HG02981 (cell line): ENCODE results near the gene ATG16L2.
"Not testable (repeated sequence)": the region's sequence is repeated elsewhere in the genome, so short reads cannot be mapped to it uniquely, and the experiment has no call there.

ENCODE experiments used
- ATAC-seq: cut with Tn5 transposase; IDR thresholded peaks from one replicate; pipeline ENCODE4 v1.9.1; 2021; ENCODE audit warnings: mild to moderate bottlenecking, moderate library complexity; ENCODE audit not compliant: unreplicated experiment

Gene ATG16L2

DNA sequence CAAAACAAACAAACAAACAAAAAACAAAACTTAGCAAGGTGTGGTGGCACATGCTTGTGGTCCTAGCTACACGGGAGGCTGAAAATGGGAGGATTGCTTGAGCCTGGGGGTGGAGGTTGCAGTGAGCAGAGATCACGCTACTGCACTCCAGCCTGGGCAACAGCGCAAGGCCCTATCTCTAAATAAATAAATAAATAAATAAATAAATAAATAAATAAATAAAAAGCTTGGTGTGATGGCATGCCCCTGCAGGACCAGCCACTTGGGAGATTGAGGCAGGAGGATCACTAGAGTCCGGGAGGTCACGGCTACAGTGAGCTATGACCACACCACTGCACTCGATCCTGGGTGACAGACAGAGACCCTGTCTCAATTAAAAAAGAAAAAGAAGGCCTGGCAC lies 11.4 kb upstream of the ATG16L2 start:
- ATAC-seq: no peak

DNA sequence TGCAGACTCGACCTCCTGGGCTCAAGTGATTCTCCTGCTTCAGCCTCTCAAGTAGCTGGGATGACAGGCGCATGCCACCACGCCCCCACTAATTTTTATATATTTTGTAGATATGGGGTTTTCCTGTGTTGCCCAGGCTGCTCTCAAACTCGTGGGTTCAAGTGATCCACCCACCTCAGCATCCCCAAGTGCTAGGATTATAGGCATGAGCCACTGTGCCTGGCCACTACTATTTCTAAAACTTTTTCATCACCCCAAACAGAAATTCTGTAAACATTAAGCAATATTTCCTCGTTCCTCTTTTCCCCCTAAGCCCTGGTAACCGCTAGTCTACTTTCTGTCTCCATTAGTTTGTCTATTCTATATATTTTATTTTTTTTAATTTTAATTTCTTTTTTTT lies 9.0 kb upstream of the ATG16L2 start:
- no peak for ATAC-seq

DNA sequence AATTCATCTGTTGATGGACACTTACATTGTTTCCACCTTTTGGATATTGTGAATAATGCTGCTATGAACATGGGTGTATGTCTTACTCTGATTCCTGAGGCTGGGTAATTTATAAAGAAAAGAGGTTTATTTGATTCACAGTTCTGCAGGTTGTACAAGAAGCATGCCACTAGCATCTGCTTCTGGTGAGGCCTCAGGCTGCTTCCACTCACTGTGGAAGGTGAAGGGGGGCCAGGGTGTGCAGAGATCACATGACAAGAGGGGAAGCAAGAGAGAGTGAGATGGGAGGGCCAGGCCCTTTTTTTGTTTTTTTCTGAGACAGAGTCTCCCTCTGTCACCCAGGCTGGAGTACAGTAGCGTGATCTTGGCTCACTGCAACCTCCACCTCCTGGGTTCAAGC lies 7.8 kb upstream of the ATG16L2 start:
- ATAC-seq: not testable (repeated sequence)

DNA sequence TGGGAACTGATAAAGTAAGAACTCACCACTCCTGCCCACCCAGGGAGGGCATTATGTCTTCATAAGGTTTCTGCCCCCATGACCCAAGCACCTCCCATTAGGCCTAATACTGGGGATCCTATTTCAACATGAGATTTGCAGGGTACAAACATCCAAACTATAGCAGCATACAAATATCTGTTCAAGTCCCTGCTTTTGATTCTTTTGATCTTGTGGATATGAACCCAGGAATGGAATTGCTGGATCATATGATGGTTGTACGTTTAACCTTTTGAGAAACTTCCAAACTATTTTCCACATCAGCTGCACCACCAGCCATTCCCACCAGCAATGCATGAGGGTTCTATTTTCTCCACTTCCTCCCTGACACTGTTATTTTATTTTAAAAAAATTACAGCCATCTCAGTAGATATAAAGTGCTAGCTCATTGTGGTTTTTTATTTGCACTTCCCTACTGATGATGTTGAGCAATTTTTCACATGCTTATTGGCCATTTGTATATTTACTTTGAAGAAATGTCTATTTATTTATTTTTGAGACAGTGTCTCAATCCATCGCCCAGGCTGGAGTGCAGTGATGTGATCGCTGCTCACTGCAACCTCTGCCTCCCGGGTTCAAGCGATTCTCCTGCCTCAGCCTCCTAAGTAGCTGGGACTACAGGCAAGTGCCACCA lies 7.1 kb upstream of the ATG16L2 start:
- ATAC-seq: no peak

DNA sequence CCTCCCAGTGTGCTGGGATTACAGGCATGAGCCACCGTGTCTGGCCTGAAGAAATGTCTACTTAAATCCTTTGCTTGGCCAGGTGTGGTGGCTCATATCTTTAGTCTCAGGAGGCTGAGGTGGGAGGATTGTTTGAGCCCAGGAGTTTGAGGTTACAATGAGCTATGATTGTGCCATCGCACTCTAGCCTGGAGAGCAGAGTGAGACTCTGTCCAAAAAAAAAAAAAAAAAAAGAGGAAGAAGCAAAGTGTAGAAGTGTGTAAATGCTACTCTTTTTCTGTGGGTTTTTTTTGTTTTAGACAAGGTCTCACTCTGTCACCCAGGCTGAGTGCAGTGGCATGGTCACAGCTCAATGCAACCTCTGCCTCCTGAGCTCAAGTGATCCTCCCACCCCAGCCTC lies 6.4 kb upstream of the ATG16L2 start:
- no peak for ATAC-seq

DNA sequence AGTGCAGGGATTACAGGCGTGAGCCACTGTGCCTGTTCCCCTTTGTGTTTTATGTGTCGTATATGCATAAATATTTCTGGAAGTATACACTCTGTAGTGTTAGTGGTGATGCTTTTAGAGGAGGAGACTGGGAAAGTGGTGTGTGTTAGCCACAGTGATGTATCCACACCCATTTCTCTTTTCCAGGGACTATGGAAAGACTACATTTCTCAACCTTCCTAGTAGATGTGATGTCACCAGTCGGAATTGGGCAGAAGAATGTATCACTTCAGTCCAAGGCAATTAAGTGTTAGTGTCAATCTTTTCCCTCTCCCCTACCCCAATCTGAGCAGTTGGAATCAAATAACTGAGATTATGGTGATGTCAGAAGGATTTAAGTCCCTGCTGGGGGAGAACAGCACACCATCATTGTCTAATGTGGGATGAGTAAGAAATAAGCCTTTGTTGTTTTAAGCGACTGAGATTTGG lies 5.8 kb upstream of the ATG16L2 start:
- ATAC-seq: no peak

DNA sequence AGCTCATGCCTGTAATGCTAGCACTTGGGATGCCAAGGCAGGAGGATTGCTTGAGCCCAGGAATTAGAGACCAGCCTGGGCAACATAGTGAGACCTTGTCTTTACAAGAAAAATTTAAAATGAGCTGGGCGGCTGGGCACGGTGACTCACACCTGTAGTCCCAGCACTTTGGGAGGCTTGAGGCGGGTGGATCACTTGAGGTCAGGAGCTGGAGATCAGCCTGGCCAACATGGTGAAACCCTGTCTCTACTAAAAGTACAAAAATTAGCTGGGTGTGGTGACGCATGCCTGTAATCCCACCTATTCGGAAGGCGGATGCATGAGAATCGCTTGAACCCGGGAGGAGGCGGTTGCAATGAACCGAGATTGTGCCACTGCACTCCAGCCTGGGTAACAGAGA lies 2.5 kb upstream of the ATG16L2 start:
- ATAC-seq: not testable (repeated sequence)

DNA sequence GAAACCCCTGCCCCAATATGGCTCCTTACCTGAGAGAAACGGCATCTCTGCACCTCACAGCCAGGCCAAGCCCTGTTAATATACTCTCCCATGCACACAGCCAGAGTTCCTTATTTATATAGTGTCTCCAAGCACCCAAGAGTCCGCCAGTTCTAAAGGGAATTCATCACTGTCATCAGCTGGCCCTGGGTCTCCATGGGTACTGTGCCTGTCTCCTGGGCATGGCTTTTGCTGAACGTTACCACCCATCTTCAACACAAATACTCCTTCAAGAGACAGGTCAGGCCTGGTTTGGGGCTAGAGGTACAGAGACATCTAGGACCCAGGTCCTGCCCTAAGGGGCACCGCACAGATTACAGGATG lies 1.6 kb upstream of the ATG16L2 start:
- ATAC-seq: no peak

DNA sequence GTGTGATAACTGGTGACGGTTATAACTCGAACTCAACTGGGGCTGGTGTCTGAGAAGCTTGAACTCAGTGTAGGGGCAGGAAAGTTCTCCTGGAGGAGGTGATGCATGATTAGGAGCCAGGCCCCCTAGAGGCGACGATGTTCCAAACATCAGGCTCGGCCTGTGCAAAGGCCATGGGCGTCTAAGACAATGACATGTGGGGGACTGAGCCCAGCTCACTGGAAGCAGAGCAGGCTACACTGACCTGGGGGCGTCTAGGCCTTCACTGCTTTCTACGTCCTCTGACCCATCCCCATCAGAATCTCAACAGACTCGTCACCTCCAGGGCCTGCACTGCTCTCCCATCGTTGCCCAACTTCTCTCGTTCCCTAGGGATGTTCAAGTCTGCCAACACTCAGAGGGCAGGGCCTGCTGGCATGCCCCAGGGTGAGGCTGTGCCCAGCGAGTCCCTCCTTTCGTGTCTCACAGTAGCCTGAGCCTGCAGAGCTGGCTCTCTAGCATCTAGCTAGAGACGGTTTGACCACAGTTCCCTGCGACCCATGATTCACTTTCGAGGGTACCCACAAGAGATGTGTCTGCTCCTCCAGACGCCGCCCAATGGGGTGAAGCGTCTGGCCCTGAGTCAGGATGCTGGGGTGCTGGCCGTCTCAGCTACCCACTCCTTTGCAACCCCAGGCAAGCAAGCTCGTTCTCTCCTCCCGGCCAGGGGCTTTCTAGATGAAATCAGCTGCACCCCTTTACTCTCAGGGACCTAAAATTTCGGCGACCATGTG lies 1.1 kb upstream of the ATG16L2 start:
- peak; percentile 28 for ATAC-seq

DNA sequence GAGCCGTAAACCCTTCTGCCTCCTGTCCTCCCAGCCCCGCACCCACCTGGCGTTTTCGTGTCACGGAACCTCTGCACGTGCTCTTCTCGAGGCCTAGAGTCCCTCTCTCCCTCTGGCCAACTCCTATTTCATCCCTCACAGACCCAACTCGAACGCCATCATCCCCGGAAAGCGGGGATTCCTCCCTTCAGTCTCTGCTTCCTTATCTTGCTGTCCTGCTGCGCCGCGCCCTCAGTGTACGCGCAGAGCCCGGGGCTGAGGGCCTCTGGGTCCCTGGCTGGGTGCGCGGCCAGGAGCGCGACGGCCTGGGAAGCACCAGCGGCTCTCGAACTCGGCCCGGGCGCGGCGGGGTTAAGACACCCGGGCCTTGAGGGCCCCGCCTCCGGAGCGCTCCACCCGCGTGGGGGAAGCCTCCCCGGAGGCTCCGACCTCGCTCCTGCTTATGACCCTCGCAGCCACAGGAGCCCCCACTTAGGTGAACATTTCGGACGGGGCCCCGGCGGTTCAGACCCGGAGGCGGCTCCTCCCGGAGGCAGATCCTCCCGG lies 398 bp upstream of the ATG16L2 start:
- ATAC-seq: peak; percentile 40

DNA sequence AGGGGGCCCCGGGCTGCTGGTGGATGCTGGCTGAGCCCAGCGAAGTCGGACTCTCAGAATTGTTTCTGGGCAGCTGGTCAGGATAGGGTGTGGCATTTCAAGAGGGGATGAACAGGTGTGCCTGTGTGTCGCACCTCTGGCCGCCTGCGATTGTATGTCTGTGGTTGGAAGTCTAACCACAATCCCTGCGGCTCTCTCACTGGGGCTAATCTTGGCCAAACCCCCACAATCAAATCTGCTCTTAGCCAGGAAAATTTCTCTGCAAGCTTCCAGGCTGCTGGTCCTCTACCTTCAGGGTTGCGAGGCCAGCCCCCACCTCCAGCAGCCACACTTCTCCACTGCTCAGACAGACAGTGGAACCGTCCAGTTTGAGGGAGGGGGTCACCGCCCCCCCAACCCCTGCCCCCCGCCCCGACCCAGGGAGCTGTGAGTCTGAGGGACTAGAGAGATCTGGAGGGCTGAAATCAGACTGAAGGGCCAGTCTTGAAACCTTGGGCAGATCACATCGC lies 953 bp downstream of the ATG16L2 start:
- ATAC-seq: no peak

DNA sequence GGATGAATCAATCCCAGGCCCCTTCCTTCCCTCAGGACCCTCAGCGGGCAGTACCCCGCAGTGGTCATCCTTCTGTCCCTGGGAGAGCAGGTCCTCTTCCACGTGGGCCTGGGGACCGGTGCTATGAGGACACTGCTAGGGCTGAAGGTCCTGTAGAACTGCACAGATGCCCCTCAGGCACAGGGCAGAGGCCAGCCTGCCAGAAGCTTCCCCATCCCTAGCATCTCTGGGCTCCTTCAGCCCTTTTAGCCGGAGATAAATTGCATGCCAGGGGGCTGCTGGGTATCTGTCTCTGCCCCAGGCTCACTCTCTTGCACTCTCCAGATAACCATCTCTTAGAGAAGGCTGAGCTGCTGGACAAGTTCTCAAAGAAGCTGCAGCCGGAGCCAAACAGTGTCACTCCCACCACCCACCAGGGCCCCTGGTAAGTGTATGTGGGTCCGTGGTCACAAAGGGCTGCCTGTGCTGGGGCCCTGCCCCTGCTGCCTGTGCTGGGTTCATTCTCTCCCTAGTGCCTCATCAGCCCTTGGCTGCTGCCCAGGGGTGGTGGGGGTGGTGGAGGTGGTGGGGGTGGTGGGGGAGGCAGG lies 2.3 kb downstream of the ATG16L2 start:
- no peak for ATAC-seq

DNA sequence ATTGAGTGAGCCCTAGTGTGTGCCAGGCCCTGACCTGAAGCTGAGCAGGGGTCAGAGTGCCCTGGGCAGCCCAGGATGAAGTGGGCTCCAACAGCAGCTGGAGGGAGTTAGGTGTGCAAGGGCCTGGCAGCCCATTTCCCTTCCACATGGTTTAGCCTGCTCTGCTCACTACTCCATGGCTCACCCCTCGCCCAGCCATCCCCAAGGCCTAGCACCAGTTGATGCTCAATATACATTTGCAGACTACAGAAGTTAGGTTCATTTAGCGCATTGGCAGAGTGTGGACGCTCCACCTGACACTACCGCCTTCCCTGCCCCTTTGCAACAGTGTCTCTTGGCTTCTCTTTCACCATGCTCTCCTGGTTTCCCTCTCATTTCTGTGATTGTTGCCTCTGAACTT lies 3.8 kb downstream of the ATG16L2 start:
- no peak for ATAC-seq

DNA sequence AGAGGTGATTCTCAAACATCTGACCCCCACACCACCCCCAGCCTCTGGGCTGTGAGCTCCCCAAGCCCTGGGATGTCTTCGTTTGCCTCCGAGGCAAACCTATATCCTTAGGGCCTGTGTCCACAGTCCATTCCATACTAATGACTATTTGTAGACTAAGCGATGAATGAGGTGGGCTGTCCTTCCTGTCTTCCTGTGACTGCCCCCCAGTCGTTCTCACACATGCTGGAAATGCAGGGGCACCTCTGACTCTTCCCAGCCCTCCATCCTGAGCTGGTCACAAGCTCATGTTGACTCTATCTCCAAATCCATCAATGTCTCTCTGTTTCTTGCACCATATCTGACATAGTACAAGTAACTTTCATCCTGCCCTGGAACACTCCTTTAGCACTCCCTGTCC lies 4.8 kb downstream of the ATG16L2 start:
- no peak for ATAC-seq

DNA sequence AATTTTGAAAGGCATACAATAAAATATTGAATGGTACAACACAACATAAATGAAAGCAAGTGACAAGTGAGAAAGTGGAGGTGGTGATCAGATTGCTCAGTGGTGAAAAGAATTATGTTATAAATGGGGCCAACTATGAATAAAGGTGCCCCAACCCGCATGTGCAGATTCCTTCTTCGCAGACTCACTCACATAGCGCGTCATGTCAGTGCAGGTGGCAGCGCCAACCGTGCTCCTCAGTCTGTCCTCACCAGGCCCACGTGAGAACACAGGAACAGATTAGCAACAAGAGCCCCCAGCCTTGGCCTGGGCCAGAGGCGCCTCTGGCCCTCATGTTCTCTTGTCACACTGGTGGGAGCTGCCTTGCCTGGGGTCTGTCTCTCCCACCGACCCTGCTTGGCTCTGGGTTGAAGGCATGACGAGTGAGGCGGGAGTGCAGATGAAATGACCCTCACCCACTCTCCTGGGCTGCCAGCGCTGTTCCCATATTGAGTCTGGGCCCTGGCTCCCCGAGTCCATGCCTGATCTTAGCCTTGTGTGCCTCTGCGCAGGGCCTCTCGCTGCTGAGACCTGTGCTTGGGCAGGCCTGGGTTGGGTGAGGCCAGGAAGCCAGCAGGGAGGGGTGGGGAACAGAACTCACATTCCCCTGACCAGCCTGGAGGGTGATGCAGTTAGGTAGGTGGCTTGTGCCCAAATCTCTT lies 6.4 kb downstream of the ATG16L2 start:
- ATAC-seq: no peak

DNA sequence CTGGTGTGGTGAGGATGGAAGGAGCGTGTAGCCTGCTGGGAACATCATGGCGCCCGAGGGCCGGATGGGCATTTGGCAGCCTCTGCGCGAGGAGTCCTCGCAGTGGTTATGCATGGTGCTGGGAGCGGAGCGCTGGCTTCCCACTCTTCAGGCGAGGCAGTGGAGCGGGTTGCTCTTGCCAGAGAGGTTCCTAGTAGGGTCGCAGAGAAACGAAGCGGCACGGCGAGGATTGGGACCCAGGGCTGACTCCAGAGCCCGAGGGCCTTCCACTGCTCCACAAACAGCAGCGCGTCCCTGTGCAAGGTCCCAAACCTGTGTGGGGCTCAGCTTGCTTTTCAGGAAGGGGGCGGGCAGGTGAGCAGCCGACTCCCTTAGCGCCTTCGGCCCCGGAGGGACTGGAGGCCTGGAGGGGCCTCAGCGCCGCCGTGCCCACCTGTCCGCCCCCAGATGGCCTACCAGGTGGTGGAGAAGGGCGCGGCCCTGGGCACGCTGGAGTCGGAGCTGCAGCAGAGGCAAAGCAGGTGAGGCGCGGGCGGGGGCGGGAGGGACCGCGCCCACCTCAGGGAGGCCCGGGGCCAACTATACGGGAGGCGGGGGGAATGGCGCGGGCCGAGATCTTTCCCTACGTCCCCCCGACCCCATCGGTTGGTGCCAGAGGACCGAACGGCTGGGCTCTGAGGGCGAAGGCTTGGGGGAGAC lies 7.2 kb downstream of the ATG16L2 start:
- no peak for ATAC-seq

DNA sequence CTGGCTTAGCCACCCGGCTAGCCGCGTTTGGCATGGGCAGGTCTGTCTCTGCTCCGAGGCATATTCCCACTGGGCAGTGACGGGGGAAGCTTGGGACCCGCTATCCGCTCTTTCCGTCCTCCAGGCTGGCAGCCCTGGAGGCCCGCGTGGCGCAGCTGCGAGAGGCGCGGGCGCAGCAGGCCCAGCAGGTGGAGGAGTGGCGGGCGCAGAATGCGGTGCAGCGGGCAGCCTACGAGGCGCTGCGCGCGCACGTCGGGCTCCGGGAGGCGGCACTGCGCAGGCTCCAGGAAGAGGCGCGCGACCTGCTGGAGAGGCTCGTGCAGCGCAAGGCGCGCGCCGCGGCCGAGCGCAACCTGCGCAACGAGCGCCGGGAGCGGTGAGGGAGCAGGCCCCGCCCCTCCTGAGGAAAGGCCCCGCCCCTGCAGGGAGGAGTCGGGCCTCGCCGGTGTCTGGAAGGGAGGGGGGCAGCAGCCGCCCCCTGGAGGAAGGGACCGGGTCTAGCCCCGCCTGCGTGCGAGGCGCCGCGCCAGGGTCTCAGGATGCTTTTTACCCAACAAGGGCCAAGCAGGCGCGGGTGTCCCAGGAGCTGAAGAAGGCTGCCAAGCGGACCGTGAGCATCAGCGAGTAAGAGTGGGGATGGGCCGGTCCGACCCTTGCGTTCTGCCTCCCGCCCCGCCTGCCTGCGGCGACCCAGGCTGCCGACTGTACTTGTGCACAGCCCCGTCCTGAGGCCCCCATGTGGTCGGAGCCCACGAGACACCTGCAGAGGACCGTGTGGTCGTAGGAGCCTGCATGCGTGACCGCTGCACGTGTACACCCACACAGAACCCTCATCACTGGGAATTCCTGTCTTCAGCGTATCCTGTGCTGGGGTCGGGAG lies 7.9 kb downstream of the ATG16L2 start:
- ATAC-seq: no peak

DNA sequence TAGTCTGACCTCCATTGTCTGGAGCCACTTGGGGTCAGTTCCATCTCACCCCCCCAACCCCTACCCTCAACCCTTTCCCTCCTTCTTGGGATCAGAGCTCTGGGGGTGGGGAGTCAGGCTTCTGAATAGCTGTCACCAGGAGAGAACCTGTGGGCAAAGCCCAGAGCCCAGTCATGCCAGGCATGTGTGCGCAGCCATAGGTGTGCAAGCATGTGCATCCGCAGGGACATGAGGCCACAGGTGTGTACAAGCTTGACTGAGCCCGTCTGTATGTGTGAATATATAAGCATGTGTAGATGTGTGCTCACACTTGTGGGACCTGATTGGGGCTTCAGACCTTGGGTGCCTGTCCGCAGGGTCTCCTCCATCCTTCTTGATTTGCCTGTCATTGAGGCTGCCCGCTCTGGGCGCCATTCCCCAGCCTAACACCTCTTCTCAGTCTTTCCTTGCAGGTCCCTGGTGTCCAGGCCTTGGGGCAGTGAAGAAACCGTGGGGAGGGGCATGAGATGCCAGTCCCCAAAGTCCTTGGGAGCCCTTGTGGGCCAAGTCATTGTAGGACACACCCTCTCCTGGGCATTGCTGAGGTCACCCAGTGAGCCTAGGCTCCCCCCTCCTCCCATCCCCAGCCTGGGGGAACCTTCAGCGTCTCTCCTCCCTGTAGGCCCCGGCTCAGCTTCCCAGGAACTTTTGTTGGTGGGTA lies 9.0 kb downstream of the ATG16L2 start:
- no peak for ATAC-seq

DNA sequence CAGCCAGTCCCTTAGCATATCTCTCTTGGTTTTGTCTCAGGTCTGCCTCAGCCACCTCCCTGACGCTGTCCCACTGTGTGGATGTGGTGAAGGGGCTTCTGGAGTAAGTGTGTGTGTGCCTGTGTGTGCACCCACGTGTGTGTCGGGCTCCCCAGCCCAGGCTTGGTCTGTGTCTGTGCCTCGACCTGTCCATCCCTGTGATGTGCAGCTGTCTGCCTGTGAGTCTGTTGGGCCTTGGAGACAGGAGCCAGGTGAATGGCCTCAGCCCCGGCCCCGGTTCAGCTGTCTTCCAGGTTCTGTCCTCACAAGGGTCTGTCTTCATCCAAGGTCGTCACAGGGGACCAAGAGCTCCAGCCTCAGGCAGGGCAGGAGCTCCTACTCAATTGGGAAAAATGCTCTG lies 9.8 kb downstream of the ATG16L2 start:
- no peak for ATAC-seq
